Measurements from ENCODE around the gene KIF1B. TPM values are rescaled to one million over a fixed set of nuclear protein-coding genes. Genes with fewer than 3 reads are reported as not detected.

Gene KIF1B
- total and polyA plus RNA-seq, 4 donors = 8.4 to 40.9 (median 8.9) TPM

- Histone ChIP-seq H3K4me3 (ENCODE audit: low read depth in 1 of 3, low read length in 3 of 3) (peak overlapping the region; percentile 81 to 100 (median 82)), H3K27ac (ENCODE audit: low read depth in 1 of 2, low read length in 2 of 2) (peak overlapping the region; percentile 92 to 99), H3K27me3 (ENCODE audit: control insufficient read depth in 4 of 4, insufficient read depth in 4 of 4, low read length in 3 of 4) (no peaks in the 10 kb centered on the region), H3K9ac (ENCODE audit: low read depth in 1 of 2, low read length in 2 of 2) (peak overlapping the region; percentile 84 to 91), H3K4me1 (ENCODE audit: control insufficient read depth in 4 of 4, insufficient read depth in 4 of 4, low read length in 3 of 4) (peaks cover 4 to 19% (median 15%) of the 10 kb centered on the region in 4 donors), H3K36me3 (ENCODE audit: control insufficient read depth in 4 of 4, insufficient read depth in 3 of 4, low read depth in 1 of 4, low read length in 3 of 4) (peaks cover 0 to 3% (median 0%) of the 10 kb centered on the region in 4 donors), H3K9me3 (ENCODE audit: control insufficient read depth in 4 of 4, low read length in 3 of 4) (no peaks in the 10 kb centered on the region)
- TF ChIP-seq RAD21 (IDR thresholded peaks at IDR 0.05) = no peak
- no peak for TF ChIP-seq TAF1 (conservative IDR thresholded peaks at IDR 0.05)
- TF ChIP-seq ATF3 (IDR thresholded peaks at IDR 0.05) = no peak
- no peak for TF ChIP-seq FOXA1 (IDR thresholded peaks at IDR 0.05)
- no peak for TF ChIP-seq SP1 (IDR thresholded peaks at IDR 0.05)
- TF ChIP-seq JUND (IDR thresholded peaks at IDR 0.05) = no peak
- no peak for TF ChIP-seq CTCF (IDR thresholded peaks at IDR 0.05; ENCODE audit: low read depth, low read length, missing input control)
- no peak for TF ChIP-seq RXRA (IDR thresholded peaks at IDR 0.05)
- no peak for TF ChIP-seq MAX (IDR thresholded peaks at IDR 0.05)
- TF ChIP-seq NR2F2 (IDR thresholded peaks at IDR 0.05) = no peak
- no peak for TF ChIP-seq GABPA (IDR thresholded peaks at IDR 0.05 in 1 of 2, conservative IDR thresholded peaks at IDR 0.05 in 1 of 2)
- TF ChIP-seq FOXA2 (IDR thresholded peaks at IDR 0.05) = no peak
- 8% methylated on average over 8 of the region's 8 CpGs for WGBS
- no peak for DNase-seq (ENCODE audit: low spot score)
These were observed 823 bp upstream of the KIF1B start for GRCh38 chr1:10209590-10209904.

- DNase-seq (ENCODE audit: low spot score) = peak; percentile 56
- peak overlapping the region; percentile 84 to 85 for H3K9ac ChIP-seq (ENCODE audit: low read depth in 1 of 2, low read length in 2 of 2)
- peak overlapping the region; percentile 85 to 100 (median 92) for H3K4me3 ChIP-seq (ENCODE audit: low read depth in 1 of 3, low read length in 3 of 3)
- no peaks in the 10 kb centered on the region for H3K27me3 ChIP-seq (ENCODE audit: control insufficient read depth in 4 of 4, insufficient read depth in 4 of 4, low read length in 3 of 4)
- peaks cover 0 to 3% (median 0%) of the 10 kb centered on the region in 4 donors for H3K36me3 ChIP-seq (ENCODE audit: control insufficient read depth in 4 of 4, insufficient read depth in 3 of 4, low read depth in 1 of 4, low read length in 3 of 4)
- no peaks in the 10 kb centered on the region for H3K9me3 ChIP-seq (ENCODE audit: control insufficient read depth in 4 of 4, low read length in 3 of 4)
- TF ChIP-seq RAD21 (IDR thresholded peaks at IDR 0.05) (peak; percentile 46 to 48), ATF3 (IDR thresholded peaks at IDR 0.05) (no peak), HNF4A (conservative IDR thresholded peaks at IDR 0.05) (peak; percentile 74 to 81), CTCF (IDR thresholded peaks at IDR 0.05; ENCODE audit: low read depth, low read length, missing input control) (no peak), EGR1 (IDR thresholded peaks at IDR 0.05; ENCODE audit: low read depth in 2 of 2) (no peak), YY1 (IDR thresholded peaks at IDR 0.05) (peak; percentile 97), REST (IDR thresholded peaks at IDR 0.05) (no peak), NR2F2 (IDR thresholded peaks at IDR 0.05) (peak; percentile 28), GABPA (IDR thresholded peaks at IDR 0.05 in 1 of 2, conservative IDR thresholded peaks at IDR 0.05 in 1 of 2) (no peak), FOXA2 (IDR thresholded peaks at IDR 0.05) (peak; percentile 38), ZBTB33 (IDR thresholded peaks at IDR 0.05) (peak; percentile 48), SP1 (IDR thresholded peaks at IDR 0.05) (peak; percentile 72), TAF1 (conservative IDR thresholded peaks at IDR 0.05) (peak; percentile 57), JUND (IDR thresholded peaks at IDR 0.05) (peak; percentile 64), HNF4G (IDR thresholded peaks at IDR 0.05) (peak; percentile 61), RXRA (IDR thresholded peaks at IDR 0.05) (peak; percentile 59 to 61), MAX (IDR thresholded peaks at IDR 0.05) (peak; percentile 20), FOXA1 (IDR thresholded peaks at IDR 0.05) (no peak)
- H3K27ac ChIP-seq (ENCODE audit: low read depth in 1 of 2, low read length in 2 of 2) = peak overlapping the region; percentile 92 to 99
- peaks cover 4 to 27% (median 17%) of the 10 kb centered on the region in 4 donors for H3K4me1 ChIP-seq (ENCODE audit: control insufficient read depth in 4 of 4, insufficient read depth in 4 of 4, low read length in 3 of 4)
- 2% methylated on average over 69 of the region's 69 CpGs for WGBS
These were observed 753 bp downstream of the KIF1B start for GRCh38 chr1:10210841-10211804.

Data from liver (tissue), 9 donors.